HG02938 (cell line): ENCODE data around the gene PTK7.
A peak's percentile ranks its signal among the peaks of the same experiment; 100 is the strongest.

Source experiments
- ATAC-seq: cut with Tn5 transposase; IDR thresholded peaks from one replicate; pipeline ENCODE4 v1.9.1; 2021; ENCODE audit warnings: mild to moderate bottlenecking, moderate library complexity; ENCODE audit not compliant: unreplicated experiment

The PTK7 gene

GRCh38 chr6:43142101-43142500 lies 66.0 kb downstream of the PTK7 start:
- no peak for ATAC-seq

- no peak for ATAC-seq
Measured at GRCh38 chr6:43143235-43144128, 67.4 kb downstream of the PTK7 start.

DNA sequence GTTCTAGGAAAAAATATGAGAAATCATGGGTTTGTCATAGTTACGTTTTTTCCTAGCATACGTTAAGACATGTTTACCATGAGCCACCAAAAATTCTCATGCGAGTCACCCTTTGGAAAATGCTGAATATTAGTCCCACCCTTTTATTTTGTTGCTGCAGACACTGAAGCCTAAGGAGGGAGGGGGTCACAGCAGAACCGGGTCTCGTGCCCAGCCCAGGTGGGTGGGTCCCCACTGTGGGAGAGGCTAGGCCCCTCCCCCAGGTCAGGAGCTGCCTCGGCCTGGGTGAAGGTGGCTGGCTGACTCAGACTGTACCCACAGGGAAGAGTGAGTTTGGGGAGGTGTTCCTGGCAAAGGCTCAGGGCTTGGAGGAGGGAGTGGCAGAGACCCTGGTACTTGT lies 68.8 kb downstream of the PTK7 start:
- ATAC-seq = no peak

GRCh38 chr6:43146261-43146660 lies 70.1 kb downstream of the PTK7 start:
- no peak for ATAC-seq

DNA sequence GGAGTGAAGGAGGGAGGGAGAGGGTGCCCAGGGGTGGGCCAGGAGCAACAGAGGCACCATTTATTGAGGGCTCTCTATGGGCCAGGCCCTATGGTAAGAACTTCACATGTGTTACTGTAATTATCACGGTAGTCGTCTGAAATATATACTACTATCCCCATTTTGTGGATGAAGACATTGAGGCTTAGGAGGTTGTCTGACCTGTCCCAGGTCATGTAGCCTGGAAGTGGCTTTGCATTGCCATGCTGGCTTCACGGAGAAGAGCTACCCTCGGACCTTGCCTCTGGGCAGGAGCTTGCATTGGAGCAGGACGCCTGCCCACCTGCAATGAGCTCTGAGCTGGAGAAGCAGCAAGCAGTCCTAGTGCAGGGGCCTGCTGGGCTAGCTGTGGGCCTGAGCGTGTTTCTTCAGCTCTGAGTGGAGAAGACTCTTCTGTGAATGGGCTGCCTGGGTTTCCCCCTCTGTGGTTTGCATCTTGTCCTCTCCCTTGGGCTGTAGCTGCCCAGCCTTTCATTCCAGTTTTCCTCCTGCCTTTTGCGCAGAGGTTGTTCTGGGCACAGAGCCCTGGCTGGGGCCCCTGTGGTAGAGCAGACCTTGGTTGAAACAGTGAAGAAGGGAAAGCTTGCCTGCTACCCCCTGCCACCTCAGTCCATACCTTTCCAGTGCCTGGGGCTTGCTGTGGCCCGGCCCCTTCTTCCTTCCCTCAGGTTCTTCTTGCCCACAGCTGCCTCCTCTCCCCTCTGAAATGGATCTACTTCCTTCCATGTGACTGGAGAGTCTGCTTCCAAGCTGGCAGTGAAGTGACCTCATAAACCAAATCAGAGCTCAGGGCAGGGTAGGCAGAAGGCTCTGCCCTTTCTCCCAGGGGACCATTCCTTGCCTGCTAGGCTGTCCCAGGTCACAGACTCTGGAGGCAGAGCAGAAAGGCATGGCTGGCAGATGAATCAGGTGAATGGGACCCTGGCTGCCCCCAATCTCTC lies 70.9 kb downstream of the PTK7 start:
- no peak for ATAC-seq

- no peak for ATAC-seq
Measured at GRCh38 chr6:43147691-43148477, 71.8 kb downstream of the PTK7 start.

DNA sequence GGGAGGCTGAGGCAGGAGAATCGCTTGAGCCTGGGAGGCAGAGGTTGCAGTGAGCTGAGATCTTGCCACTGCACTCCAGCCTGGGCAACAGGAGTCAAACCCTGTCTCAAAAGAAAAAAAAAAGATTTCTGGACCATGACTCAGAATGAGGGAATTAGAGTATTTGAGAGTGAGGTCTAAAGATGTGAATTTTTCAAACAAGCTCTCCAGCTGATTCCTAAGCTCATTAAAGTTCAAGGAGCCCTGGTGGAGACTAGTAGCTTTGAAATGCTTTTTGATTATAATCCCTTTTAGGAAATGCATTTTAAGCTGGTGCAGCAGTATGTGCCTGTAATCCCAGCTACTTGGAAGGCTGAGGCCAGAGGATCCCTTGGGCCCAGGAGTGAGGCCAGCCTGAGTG lies 73.2 kb downstream of the PTK7 start:
- no peak for ATAC-seq

DNA sequence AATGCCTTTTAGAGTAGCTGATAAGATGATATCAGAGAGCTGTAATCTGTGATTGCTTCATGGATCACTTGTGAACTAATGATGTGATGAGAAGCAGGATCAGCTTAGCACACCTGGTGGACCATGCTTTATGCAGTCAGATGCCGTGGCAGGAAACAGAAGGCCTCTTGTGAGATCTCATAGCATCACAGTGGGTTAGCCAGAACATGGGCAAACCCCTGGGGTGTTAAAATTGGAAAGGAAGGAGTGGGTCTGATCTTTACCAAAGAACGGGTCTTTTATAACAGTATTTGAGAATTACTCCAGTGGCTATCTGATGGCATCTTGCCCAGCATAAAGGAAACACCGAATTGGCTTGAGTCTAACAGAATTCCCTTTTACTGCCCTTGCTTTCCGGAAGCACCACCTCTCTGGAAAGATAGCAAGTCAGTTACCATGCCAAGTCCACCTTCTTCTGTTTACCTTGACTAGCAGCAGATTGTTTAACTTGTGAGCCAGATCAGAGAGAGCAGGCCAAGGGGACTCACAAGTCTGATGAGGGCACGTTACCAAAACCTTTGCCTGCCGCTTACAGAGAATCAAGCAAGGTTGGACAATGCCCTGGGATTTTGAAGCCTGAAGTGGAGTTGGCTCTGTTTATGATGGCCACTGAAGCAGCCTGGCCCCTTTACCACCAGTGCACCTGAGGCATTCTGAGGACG lies 74.1 kb downstream of the PTK7 start:
- ATAC-seq = no peak

- no peak for ATAC-seq
Measured at GRCh38 chr6:43159599-43159998, 83.5 kb downstream of the PTK7 start.

DNA sequence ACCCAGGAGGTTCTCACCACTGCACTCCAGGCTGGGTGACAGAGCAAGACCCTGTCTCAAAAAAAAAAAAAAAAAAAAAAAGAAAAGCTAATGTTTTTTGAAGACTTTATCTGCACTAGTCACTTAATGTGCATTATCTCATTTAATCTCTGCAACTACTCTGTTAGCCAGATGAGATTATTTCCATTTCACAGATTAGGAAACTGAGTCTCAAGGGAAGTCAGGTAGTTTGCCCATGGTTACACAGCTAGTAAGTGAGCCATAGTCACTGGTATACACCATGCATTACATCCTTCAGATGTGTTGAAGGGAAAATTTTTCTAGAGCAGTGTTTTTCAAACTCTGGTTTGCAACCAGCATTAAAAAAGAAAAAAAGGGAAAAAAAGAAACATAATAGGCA lies 87.8 kb downstream of the PTK7 start:
- ATAC-seq = no peak

DNA sequence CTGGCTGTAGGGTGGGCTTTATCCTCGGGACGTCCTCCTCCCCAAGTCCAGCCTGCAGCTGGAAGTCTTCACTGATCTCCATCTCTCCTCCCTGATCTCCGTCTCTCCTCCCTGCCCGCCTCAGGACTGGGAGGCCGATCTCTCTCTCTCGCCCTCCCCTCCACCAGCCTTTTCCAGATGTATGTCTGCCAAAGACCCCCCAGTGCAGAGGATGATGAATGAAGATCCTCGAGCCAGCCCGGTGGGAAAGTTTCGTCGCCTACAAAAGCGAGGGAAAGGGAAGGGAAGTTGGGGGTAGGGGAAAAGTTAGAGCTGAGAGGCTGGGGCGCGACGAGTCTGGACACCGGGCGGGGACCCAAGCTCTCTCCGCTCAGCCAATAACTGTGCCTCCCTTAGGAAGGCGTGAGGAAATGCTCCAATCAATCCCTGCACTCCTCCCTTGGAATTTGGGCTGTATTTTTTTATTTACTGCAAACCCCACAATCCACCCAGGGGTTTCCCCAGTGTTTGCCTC lies 94.4 kb downstream of the PTK7 start:
- no peak for ATAC-seq

- peak; percentile 58 for ATAC-seq
Measured at GRCh38 chr6:43170931-43171706, 95.0 kb downstream of the PTK7 start, which contains the start of gene SRF. TSS of gene SRF (plus strand) at chr6:43171269. CDS start at chr6:43171657, 388 bp downstream.

GRCh38 chr6:43171707-43172103 lies 95.6 kb downstream of the PTK7 start:
- no peak for ATAC-seq

DNA sequence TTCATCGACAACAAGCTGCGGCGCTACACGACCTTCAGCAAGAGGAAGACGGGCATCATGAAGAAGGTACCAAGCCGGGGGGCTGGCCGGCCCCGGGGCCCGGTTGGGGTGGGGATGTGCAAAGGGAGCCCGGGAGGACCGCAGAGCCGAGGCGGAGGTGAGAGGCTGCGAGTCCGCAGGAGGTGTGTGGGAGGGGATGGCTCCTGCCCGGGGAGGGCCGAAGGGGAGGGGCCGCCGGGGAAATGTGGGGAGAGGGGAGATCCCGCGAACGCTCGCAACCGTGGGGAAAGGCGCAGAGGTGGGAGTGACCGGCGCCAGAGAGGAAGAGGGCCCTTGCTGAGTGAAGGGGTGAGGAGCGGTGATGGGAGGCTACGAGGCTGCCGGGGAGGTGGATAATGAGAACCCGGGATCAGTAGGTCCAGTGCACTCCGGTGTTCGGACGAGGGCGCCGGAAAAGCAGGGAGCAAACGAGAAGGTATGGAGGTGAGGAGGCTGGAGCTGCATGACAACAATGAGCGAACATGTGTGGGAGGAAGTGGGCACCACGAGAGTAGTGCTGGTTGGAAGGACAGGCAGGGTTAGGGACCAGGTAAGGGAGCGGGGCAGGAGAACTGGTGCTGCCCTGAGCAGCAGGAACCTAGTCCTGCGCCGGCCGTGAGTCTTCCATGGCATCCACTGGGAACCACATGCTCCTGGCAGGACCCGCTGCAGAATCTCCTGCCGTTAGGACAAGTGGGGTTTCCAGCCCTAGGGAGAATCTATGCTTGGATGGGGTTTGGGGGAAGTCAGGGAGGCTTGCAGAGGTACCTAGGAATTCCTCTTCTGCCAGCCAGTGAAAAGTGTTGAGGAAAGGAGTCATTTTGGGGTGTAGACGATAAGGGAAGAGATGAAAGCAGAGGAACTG lies 96.2 kb downstream of the PTK7 start:
- no peak for ATAC-seq

DNA sequence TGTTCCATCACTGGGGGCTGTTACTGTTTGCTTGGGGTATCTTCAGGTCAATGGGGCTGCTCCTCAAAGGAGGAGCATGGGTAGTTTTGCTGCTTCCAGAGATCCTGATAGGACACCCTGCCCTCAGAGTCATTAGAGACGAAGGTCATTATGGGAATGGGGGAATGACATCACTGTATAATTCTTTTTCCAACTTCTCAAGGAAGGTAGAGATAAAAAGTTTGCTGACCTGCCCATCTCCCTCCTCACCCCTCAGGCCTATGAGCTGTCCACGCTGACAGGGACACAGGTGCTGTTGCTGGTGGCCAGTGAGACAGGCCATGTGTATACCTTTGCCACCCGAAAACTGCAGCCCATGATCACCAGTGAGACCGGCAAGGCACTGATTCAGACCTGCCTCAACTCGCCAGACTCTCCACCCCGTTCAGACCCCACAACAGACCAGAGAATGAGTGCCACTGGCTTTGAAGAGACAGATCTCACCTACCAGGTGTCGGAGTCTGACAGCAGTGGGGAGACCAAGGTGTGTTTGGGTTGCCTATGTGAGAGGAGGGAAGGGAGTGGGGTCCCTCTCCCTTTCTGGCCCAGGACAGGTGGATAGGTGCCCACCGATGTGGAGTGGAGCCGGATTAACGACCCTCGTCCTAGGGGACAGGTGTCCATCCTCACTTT lies 97.6 kb downstream of the PTK7 start:
- ATAC-seq = no peak

DNA sequence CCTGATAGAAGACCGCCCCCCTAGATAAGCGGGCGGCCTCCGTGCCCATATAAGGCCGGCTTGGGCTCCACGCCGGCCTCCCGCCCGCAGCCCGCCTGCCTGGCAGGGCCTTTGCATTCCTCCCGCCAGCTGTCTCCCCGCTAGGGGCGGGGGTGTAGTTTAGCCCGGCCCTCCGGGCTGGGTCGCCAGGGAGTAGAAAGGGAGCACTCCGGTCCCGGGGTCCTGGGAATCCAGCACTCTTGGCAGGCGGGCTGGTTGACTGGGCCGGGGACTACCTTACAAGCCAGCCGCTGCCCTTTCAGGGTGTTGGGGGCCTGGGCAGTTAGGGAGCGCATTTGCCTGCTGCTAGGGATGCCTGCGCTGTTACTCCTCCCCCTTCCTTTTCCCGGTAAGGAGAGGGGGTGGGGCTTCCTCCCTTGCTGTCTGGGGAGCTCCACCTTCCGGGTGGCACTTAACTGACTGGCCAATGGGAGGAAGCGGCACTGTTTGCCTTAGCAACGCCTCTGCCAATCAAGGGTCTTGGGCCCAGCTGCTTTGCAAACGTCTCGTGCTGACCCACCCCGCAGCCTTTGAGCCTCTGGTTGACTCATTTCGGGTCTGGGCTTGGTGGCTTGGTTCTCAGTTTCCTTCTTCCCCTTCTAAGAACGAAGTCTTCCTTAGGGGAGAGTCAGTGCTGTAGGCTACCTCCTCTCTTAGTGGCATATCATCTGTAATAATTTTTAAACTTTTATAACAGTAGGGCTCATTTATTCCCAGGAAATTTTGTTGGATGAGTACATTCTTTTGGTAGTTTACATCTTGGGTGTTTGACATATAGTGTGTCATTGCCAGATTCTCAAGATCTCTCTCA lies 98.4 kb downstream of the PTK7 start:
- peak; percentile 69 for ATAC-seq
